Epithelial cell of proximal tubule (primary cell): ENCODE measurements around the gene PMIS2. TPM values are rescaled to one million over a fixed set of nuclear protein-coding genes. Genes with fewer than 3 reads are reported as not detected.

Source experiments
- DNase-seq: peaks from one replicate; pipeline ENCODE4 v3.0.0-alpha.2; 2011; ENCODE audit warnings: low read depth
- H3K4me3 ChIP-seq: 2 replicates; pipeline ENCODE4 v1.5.1; 2011; ENCODE audit warnings: low read depth, mild to moderate bottlenecking, low read length
- CTCF ChIP-seq: conservative IDR thresholded peaks from 2 replicates; pipeline ENCODE4 v1.5.1; 2012; ENCODE audit warnings: low read depth, mild to moderate bottlenecking, low read length
- total RNA-seq: library from RNA; depleted of rRNA; stranded (reverse); fragments of >200 nt; gene quantifications from 2 replicates; pipeline ENCODE4 v1.2.3, GENCODE V29; 2015

PMIS2 gene
- total RNA-seq, 1 donor from 2014 or later, result not detected

DNA sequence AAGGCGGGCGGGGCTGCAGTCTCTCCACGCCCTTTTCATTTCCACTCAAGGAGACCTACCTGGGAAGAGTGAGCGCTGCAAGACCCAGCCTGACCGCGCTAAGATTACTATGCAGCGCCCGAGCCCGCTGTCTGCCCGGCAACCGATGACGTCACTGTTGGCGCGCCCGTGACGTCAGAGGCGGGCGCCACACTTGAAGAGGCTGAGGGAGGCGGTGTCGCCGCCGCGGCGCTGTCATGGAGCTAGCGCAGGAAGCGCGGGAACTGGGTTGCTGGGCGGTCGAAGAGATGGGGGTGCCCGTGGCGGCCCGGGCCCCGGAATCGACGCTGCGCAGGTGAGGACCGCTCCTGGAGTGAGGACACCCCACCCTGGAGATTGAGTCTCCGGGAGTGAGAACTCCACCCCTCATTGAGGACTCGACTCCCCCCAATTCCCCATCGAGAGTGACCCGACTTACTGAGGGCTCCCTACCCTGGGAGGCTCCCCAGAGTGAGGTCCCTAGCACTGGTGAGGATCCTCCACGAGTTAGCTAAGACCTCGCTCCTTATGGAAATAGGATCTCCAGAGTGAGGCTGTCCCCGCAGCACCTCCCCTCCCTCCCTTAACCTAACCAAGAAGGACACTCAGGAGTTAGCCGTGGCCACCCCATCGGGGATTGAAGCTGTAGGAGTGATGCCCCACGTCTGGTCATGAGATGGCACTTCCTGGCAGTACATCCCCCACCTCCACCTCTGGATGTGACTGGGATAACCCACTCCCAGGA is 26.8 kb downstream of the PMIS2 start, which contains the start of gene HAUS5:
Gene HAUS5, plus strand, starts transcription at position 177 of the 763 bp plus-strand sequence. Its CDS starts 60 bp downstream, at position 237.
- no peak for DNase-seq
- H3K4me3 ChIP-seq, result peak within 1 kb of the TSS; percentile 76
- no peak for TF ChIP-seq CTCF

- DNase-seq, result no peak
- H3K4me3 ChIP-seq, result no peak overlapping the region
- no peak for TF ChIP-seq CTCF
Measured at GRCh38 chr19:35613574-35613973, 27.6 kb downstream of the PMIS2 start.

DNA sequence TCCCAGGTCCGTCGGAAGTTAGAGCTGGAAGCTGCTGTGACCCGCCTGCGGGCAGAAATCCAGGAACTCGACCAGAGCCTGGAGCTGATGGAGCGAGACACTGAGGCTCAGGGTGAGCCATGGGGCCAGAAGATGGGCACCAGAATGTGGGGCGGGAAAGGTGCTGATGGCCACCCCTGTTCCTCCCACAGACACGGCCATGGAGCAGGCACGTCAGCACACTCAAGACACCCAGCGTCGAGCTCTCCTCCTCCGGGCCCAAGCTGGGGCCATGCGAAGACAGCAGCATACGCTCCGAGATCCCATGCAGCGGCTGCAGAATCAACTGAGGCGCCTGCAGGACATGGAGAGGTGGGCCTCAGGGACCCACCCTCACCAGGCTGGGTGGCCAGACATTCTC is 29.1 kb downstream of the PMIS2 start:
- no peak for TF ChIP-seq CTCF
- DNase-seq, result no peak
- H3K4me3 ChIP-seq, result no peak overlapping the region

DNA sequence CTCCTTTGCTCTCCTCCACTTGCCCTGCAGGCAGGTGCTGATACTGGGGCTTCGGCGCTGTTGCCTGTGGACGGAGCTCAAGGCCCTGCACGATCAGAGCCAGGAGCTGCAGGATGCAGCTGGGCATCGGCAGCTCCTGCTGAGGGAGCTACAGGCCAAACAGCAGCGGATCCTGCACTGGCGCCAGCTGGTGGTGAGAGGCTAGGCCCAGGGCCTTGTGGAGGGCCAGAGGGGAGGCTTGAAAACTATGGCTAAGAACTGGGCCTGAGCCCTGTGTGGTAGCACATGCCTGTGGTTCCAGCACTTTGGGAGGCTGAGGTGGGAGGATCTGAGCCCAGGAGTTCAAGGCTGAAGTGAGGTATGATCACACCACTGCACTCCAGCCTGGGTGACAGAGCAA is 32.9 kb downstream of the PMIS2 start:
- no peak overlapping the region for H3K4me3 ChIP-seq
- DNase-seq, result no peak
- TF ChIP-seq CTCF, result no peak

GRCh38 chr19:35619290-35619923 is 33.4 kb downstream of the PMIS2 start:
- DNase-seq, result no peak
- no peak for TF ChIP-seq CTCF
- no peak overlapping the region for H3K4me3 ChIP-seq

- TF ChIP-seq CTCF, result no peak
- DNase-seq, result no peak
- no peak overlapping the region for H3K4me3 ChIP-seq
Measured at GRCh38 chr19:35620001-35620400, 34.0 kb downstream of the PMIS2 start.
